Neural progenitor cell (in vitro differentiated cells): ENCODE results near the gene COX15. TPM values are rescaled to one million over a fixed set of nuclear protein-coding genes. Genes with fewer than 3 reads are reported as not detected.

Experiments
- DNase-seq: peaks from one replicate; pipeline ENCODE4 v3.0.0-alpha.2; 2016; ENCODE audit warnings: low spot score
- H2AFZ ChIP-seq: fragments of 200-600 bp; sonication (generic); replicated peaks from 2 replicates; pipeline ENCODE4 v1.6.1; 2016; ENCODE audit warnings: antibody characterized with exemption
- H3F3A ChIP-seq: fragments of 200-600 bp; sonication (generic); 2 replicates; pipeline ENCODE4 v1.6.1; 2016; ENCODE audit warnings: antibody characterized with exemption, low read depth
- H3K27ac ChIP-seq: fragments of 200-600 bp; sonication (generic); 2 replicates; pipeline ENCODE4 v1.5.1; 2016; ENCODE audit warnings: mild to moderate bottlenecking
- H3K27me3 ChIP-seq: fragments of 200-600 bp; sonication (generic); 2 replicates; pipeline ENCODE4 v1.6.1; 2016; ENCODE audit warnings: mild to moderate bottlenecking, moderate library complexity
- H3K36me3 ChIP-seq: fragments of 200-600 bp; sonication (generic); 2 replicates; pipeline ENCODE4 v1.5.1; 2016
- H3K4me1 ChIP-seq: fragments of 200-600 bp; sonication (generic); 2 replicates; pipeline ENCODE4 v1.6.1; 2016; ENCODE audit warnings: mixed run types
- H3K4me2 ChIP-seq: fragments of 200-600 bp; sonication (generic); 2 replicates; pipeline ENCODE4 v1.6.1; 2016
- H3K4me3 ChIP-seq: fragments of 200-600 bp; sonication (generic); 2 replicates; pipeline ENCODE4 v1.5.1; 2016
- H3K79me2 ChIP-seq: fragments of 200-600 bp; sonication (generic); 2 replicates; pipeline ENCODE4 v1.6.1; 2016; ENCODE audit warnings: low read depth
- H3K9ac ChIP-seq: fragments of 200-600 bp; sonication (generic); 2 replicates; pipeline ENCODE4 v1.6.1; 2016
- H3K9me3 ChIP-seq: fragments of 200-600 bp; sonication (generic); 2 replicates; pipeline ENCODE4 v1.5.1; 2016; ENCODE audit warnings: low read depth
- H4K20me1 ChIP-seq: fragments of 200-600 bp; sonication (generic); 2 replicates; pipeline ENCODE4 v1.6.1; 2016; ENCODE audit warnings: low read depth
- H3K27ac Mint-ChIP-seq: 3 replicates; pipeline ENCODE4 v1.8.0; 2021; ENCODE audit warnings: mixed read lengths
- H3K27me3 Mint-ChIP-seq: 2 replicates; pipeline ENCODE4 v1.8.0; 2022; ENCODE audit warnings: low read depth, mild to moderate bottlenecking, inconsistent platforms, moderate library complexity, mixed read lengths; ENCODE audit not compliant: insufficient read depth
- H3K36me3 Mint-ChIP-seq: 3 replicates; pipeline ENCODE4 v1.8.0; 2021; ENCODE audit warnings: mixed read lengths
- H3K4me1 Mint-ChIP-seq: 3 replicates; pipeline ENCODE4 v1.8.0; 2021; ENCODE audit warnings: mixed read lengths
- H3K4me3 Mint-ChIP-seq: 3 replicates; pipeline ENCODE4 v1.8.0; 2021; ENCODE audit warnings: mild to moderate bottlenecking, moderate library complexity, mixed read lengths
- H3K9me3 Mint-ChIP-seq: 3 replicates; pipeline ENCODE4 v1.8.0; 2020; ENCODE audit warnings: mixed read lengths
- CTCF ChIP-seq: fragments of 200-600 bp; sonication (generic); IDR thresholded peaks from 2 replicates; pipeline ENCODE4 v1.5.1; 2017; ENCODE audit warnings: antibody characterized with exemption, mild to moderate bottlenecking
- EZH2 ChIP-seq: fragments of 200-600 bp; sonication (generic); IDR thresholded peaks from 2 replicates; pipeline ENCODE4 v1.6.1; 2017; ENCODE audit warnings: antibody characterized with exemption, mild to moderate bottlenecking, moderate library complexity
- EZH2phosphoT487 ChIP-seq: fragments of 200-600 bp; sonication (generic); IDR thresholded peaks from 2 replicates; pipeline ENCODE4 v1.6.1; 2017; ENCODE audit warnings: antibody characterized with exemption
- total RNA-seq: library from RNA; depleted of rRNA; stranded (reverse); fragments of >200 nt; gene quantifications from 2 replicates; pipeline ENCODE4 v1.2.3, GENCODE V29; 2015; ENCODE audit warnings: low replicate concordance

The COX15 gene
- total RNA-seq, 1 donor from 2014 or later: 49.8 TPM

GRCh38 chr10:99709480-99710229 lies 22.3 kb downstream of the COX15 start:
- H2AFZ ChIP-seq: no peak overlapping the region
- Mint-ChIP-seq H3K9me3 (no peaks in the 10 kb centered on the region), H3K4me3 (no peak overlapping the region), H3K36me3 (peaks cover 10% of the 10 kb centered on the region), H3K27ac (no peak overlapping the region), H3K27me3 (peaks cover 3% of the 10 kb centered on the region), H3K4me1 (no peaks in the 10 kb centered on the region)
- no peaks in the 10 kb centered on the region for H3K27me3 ChIP-seq
- no peak overlapping the region for H3K4me3 ChIP-seq
- DNase-seq: peak; percentile 21
- no peaks in the 10 kb centered on the region for H3F3A ChIP-seq
- no peak overlapping the region for H3K9ac ChIP-seq
- H3K9me3 ChIP-seq: no peaks in the 10 kb centered on the region
- TF ChIP-seq CTCF: no peak
- no peak for TF ChIP-seq EZH2
- no peak for TF ChIP-seq EZH2phosphoT487
- no peaks in the 10 kb centered on the region for H3K36me3 ChIP-seq
- no peak overlapping the region for H3K27ac ChIP-seq
- H4K20me1 ChIP-seq: no peaks in the 10 kb centered on the region
- no peaks in the 10 kb centered on the region for H3K79me2 ChIP-seq
- no peaks in the 10 kb centered on the region for H3K4me1 ChIP-seq
- no peak overlapping the region for H3K4me2 ChIP-seq

- H2AFZ ChIP-seq: no peak overlapping the region
- no peak overlapping the region for H3K4me3 ChIP-seq
- H3K36me3 Mint-ChIP-seq: peaks cover 7% of the 10 kb centered on the region
- no peak overlapping the region for H3K9ac ChIP-seq
- no peaks in the 10 kb centered on the region for H4K20me1 ChIP-seq
- no peak overlapping the region for H3K4me2 ChIP-seq
- no peak for TF ChIP-seq EZH2phosphoT487
- TF ChIP-seq CTCF: no peak
- no peak for TF ChIP-seq EZH2
- H3K27ac ChIP-seq: no peak overlapping the region
- no peaks in the 10 kb centered on the region for H3K27me3 ChIP-seq
- DNase-seq: no peak
- no peaks in the 10 kb centered on the region for H3F3A ChIP-seq
- no peaks in the 10 kb centered on the region for H3K36me3 ChIP-seq
- no peaks in the 10 kb centered on the region for H3K9me3 ChIP-seq
- peaks cover 3% of the 10 kb centered on the region for H3K27me3 Mint-ChIP-seq
- H3K27ac Mint-ChIP-seq: no peak overlapping the region
- H3K79me2 ChIP-seq: no peaks in the 10 kb centered on the region
- no peak overlapping the region for H3K4me3 Mint-ChIP-seq
- no peaks in the 10 kb centered on the region for H3K4me1 ChIP-seq
- H3K9me3 Mint-ChIP-seq: no peaks in the 10 kb centered on the region
- no peaks in the 10 kb centered on the region for H3K4me1 Mint-ChIP-seq
These were observed 23.4 kb downstream of the COX15 start for GRCh38 chr10:99708428-99709012.

- Histone ChIP-seq H3K9ac (no peak overlapping the region), H3K27ac (no peak overlapping the region), H4K20me1 (no peaks in the 10 kb centered on the region), H3K79me2 (no peaks in the 10 kb centered on the region), H3K4me2 (no peak overlapping the region), H2AFZ (no peak overlapping the region), H3K27me3 (no peaks in the 10 kb centered on the region), H3K36me3 (no peaks in the 10 kb centered on the region), H3K4me1 (no peaks in the 10 kb centered on the region), H3K4me3 (no peak overlapping the region), H3F3A (no peaks in the 10 kb centered on the region), H3K9me3 (no peaks in the 10 kb centered on the region)
- Mint-ChIP-seq H3K27me3 (no peaks in the 10 kb centered on the region), H3K4me3 (no peak overlapping the region), H3K4me1 (no peaks in the 10 kb centered on the region), H3K27ac (no peak overlapping the region), H3K36me3 (peaks cover 26% of the 10 kb centered on the region), H3K9me3 (no peaks in the 10 kb centered on the region)
- TF ChIP-seq EZH2: no peak
- no peak for TF ChIP-seq EZH2phosphoT487
- TF ChIP-seq CTCF: no peak
- no peak for DNase-seq
These were observed 31.3 kb downstream of the COX15 start for GRCh38 chr10:99700649-99701048.
